Astrocyte of the spinal cord (primary cell): ENCODE results near the gene NCAM2.

Experiments used
- DNase-seq: peaks from one replicate; pipeline ENCODE4 v3.0.0; 2011; ENCODE audit warnings: low read depth, low spot score
- H3K4me3 ChIP-seq: 2 replicates; pipeline ENCODE4 v1.5.1; 2011; ENCODE audit warnings: low read depth, mild to moderate bottlenecking, low read length, moderate library complexity
- in situ Hi-C: cut with HindIII; loops from 2 replicates; pipeline ENCODE4 v1.10.0; 2017; ENCODE audit warnings: low sequenced_read_pairs
- TF ChIP-seq, protein P1 (sequence below): IDR thresholded peaks from 2 replicates; pipeline ENCODE4 v1.5.1; 2012; ENCODE audit warnings: low read depth, mild to moderate bottlenecking, low read length, inconsistent platforms

NCAM2 gene

DNA sequence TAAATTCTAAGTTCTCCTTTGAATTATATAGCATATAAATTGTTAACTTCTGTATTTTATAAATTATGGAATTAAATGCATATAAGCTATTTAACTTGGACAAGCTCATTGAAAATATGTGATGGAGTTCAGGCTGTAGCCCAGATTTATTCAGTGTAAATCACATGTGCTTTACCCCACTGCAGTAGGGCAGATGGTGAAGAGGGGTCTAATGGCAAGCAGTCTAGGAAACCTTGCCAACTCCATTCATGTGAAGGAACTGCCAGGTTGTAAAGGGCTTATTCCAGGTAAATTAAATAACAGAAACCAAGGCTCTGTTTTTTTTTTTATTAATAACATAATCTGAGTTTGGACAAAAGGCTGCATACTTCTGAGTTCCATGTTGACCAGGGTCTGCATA lies 243.2 kb downstream of the NCAM2 start:
- H3K4me3 ChIP-seq = no peak overlapping the region
- no peak for DNase-seq
- TF ChIP-seq, protein P1, sequence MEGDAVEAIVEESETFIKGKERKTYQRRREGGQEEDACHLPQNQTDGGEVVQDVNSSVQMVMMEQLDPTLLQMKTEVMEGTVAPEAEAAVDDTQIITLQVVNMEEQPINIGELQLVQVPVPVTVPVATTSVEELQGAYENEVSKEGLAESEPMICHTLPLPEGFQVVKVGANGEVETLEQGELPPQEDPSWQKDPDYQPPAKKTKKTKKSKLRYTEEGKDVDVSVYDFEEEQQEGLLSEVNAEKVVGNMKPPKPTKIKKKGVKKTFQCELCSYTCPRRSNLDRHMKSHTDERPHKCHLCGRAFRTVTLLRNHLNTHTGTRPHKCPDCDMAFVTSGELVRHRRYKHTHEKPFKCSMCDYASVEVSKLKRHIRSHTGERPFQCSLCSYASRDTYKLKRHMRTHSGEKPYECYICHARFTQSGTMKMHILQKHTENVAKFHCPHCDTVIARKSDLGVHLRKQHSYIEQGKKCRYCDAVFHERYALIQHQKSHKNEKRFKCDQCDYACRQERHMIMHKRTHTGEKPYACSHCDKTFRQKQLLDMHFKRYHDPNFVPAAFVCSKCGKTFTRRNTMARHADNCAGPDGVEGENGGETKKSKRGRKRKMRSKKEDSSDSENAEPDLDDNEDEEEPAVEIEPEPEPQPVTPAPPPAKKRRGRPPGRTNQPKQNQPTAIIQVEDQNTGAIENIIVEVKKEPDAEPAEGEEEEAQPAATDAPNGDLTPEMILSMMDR = no peak
- in situ Hi-C loops = no loop called here

DNA sequence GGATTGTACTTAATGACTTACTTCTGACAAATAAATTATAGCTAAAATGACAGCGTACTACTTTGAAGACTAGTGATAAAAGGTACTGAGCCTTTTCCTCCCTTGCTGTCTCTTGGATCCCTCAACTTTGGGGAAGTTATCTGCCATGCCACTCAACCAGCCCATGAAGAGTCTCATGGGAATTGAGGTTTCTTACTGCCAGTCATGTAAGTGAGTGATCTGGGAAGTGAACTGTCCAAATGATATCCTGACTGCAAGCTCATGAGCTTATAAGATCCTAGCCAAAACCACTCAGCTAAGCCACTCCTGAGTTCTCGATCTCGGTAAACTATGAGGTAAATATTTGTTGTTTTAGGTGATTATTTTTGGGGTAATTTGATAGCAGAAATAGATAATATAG lies 247.8 kb downstream of the NCAM2 start:
- H3K4me3 ChIP-seq = no peak overlapping the region
- no peak for DNase-seq
- in situ Hi-C loops = no loop called here
- TF ChIP-seq, protein P1 = no peak

DNA sequence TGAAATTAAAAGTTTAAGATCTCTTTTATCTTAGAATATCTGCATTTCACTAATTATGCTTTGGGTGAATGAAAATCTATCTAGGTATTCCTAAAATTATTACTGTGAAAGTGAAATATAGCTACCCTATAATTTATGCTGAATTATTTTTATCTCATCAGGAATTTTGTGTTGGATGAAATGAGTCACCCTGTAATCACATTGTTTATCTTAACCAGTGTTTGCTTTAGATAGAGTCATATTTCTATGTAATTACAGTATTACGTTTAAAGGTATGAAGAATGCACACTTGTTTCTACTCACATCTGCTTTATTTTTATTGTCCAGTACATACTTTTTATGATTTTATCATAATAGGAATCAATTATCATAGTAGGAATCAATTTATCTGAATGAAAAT lies 249.2 kb downstream of the NCAM2 start:
- H3K4me3 ChIP-seq = no peak overlapping the region
- DNase-seq = no peak
- TF ChIP-seq, protein P1 = no peak
- in situ Hi-C loops = no loop called here

DNA sequence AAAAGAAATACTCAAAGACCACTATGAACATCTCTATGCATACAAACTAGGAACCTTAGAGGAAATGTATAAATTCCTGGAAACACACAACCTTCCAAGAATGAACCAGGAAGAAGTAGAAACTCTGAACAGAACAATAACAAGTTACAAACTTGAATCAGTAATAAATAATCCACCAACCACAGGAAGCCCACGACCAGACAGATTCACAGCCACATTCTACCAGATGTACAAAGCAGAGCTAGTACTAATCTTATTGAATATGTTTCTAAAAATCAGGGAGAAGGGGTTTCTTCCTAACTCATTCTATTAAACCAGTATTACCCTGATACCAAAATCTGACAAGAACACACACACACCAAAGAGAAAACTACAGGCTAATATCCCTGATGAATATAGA lies 263.8 kb downstream of the NCAM2 start:
- H3K4me3 ChIP-seq = no peak overlapping the region
- in situ Hi-C loops = no loop called here
- TF ChIP-seq, protein P1 = no peak
- DNase-seq = no peak

DNA sequence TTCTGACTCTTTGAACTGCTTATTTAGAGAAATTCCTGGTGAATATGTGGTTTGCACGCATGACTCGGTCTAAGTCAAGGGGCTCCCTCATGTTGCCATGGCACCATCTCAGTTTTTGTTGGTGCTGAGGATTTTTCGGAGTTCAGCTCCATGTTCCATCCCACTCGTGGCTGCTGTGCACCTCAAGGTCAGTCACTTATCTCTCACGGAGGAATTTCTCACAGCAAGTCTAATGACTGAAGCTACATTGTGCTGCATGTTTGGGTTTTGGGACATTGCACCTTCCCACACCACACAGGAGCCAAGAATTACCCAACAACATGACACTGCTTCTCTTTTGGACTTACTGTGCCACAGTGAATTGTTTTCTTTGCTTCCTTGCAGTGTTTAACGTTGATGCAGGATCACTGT lies 269.9 kb downstream of the NCAM2 start:
- DNase-seq = peak; percentile 60
- in situ Hi-C loops = no loop called here

DNA sequence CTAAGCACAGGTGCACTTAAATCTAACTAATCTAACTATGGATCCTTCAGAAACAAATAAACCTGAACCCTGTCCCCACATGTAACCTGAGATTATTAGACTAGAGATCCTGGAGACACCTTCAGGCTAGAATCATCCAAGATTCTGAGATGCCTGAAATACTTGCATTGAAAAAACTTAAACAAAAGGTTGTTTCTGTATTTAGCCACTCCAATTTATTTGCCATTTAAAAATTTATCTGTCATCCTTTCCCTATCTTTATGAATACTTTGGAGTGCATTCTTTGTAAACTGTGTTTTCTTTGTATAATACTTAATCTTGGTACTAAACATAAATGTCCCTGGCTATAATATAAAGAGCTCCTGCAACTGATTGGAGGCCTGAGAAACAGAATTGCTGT lies 270.7 kb downstream of the NCAM2 start:
- in situ Hi-C loops = no loop called here
- TF ChIP-seq, protein P1 = no peak
- DNase-seq = no peak
- no peak overlapping the region for H3K4me3 ChIP-seq

More for the DNA sequence above, 269.9 kb downstream of the NCAM2 start:
- TF ChIP-seq, protein P1 = no peak
- no peak overlapping the region for H3K4me3 ChIP-seq
